H1 (cell line): ENCODE measurements around the gene DYNLRB2. TPM values are rescaled to one million over a fixed set of nuclear protein-coding genes. Genes with fewer than 3 reads are reported as not detected.

Source experiments
- CTCF ChIA-PET: fragments of 300-600 bp; sonication (Branson Sonifier 250); formaldehyde crosslinking; loops from one replicate; lab custom pipeline; 2021; ENCODE audit not compliant: partially characterized antibody; lab: Charles Lee
- POLR2A ChIA-PET: fragments of 300-600 bp; sonication (Branson Sonifier 250); formaldehyde crosslinking; loops from one replicate; lab custom pipeline; 2021; ENCODE audit warnings: inconsistent platforms; ENCODE audit not compliant: partially characterized antibody; lab: Charles Lee
- DNase-seq, 2 experiments: peaks; one replicate each; pipeline versions ENCODE4 v3.0.0 to v3.0.0-alpha.2; 2010 to 2022; ENCODE audit warnings: low spot score in 2 of 2, low read depth in 1 of 2, mixed read lengths in 1 of 2
- FAIRE-seq: peaks from 2 replicates; lab custom pipeline; 2011; peaks lifted over from hg19 to GRCh38; lab: Jason Lieb, UNC
- H2AFZ ChIP-seq: 2 replicates; pipeline ENCODE4 v1.8.1; 2012; ENCODE audit warnings: low read length, inconsistent platforms
- H2AK5ac ChIP-seq: 2 replicates; pipeline ENCODE4 v1.6.1; 2013; ENCODE audit warnings: low read depth, low read length
- H2BK120ac ChIP-seq: replicated peaks from 2 replicates; pipeline ENCODE3; 2013; ENCODE audit warnings: low read depth, low read length, inconsistent platforms
- H2BK12ac ChIP-seq: 2 replicates; pipeline ENCODE4 v1.6.1; 2013; ENCODE audit warnings: low read depth, low read length
- H2BK15ac ChIP-seq: 2 replicates; pipeline ENCODE4 v1.6.1; 2013; ENCODE audit warnings: low read length
- H2BK20ac ChIP-seq: 2 replicates; pipeline ENCODE4 v1.6.1; 2013; ENCODE audit warnings: low read length
- H2BK5ac ChIP-seq: 2 replicates; pipeline ENCODE4 v1.6.1; 2013; ENCODE audit warnings: low read depth, low read length
- H3K14ac ChIP-seq: 2 replicates; pipeline ENCODE4 v1.6.1; 2013; ENCODE audit warnings: inconsistent platforms; ENCODE audit not compliant: insufficient read length
- H3K18ac ChIP-seq: 2 replicates; pipeline ENCODE4 v1.6.1; 2013; ENCODE audit warnings: low read length; ENCODE audit errors: extremely low read depth
- H3K23ac ChIP-seq: 2 replicates; pipeline ENCODE4 v1.6.1; 2013; ENCODE audit warnings: inconsistent platforms; ENCODE audit not compliant: insufficient read length
- H3K23me2 ChIP-seq: 2 replicates; pipeline ENCODE4 v1.6.1; 2013; ENCODE audit warnings: low read depth, low read length
- H3K27ac ChIP-seq: 2 replicates; pipeline ENCODE4 v1.6.1; 2011; ENCODE audit warnings: low read depth, low read length, inconsistent platforms
- H3K27me3 ChIP-seq, 4 experiments: replicated peaks in 1 of 4; 1 replicate in 1 of 4; 2 replicates in 3 of 4; pipeline versions ENCODE4 v1.6.1 to v1.8.1; 2011 to 2013; ENCODE audit warnings: low read length in 3 of 4, mild to moderate bottlenecking in 3 of 4, inconsistent platforms in 2 of 4, mixed read lengths in 2 of 4, moderate library complexity in 1 of 4; ENCODE audit not compliant: control insufficient read depth in 3 of 4, insufficient read depth in 3 of 4; ENCODE audit errors: extremely low read depth in 1 of 4
- H3K36me3 ChIP-seq, 4 experiments: 2 replicates each; pipeline versions ENCODE4 v1.6.1 to v1.8.1; 2011 to 2013; ENCODE audit warnings: mild to moderate bottlenecking in 4 of 4, low read length in 3 of 4, moderate library complexity in 2 of 4, control low read depth in 1 of 4, inconsistent platforms in 1 of 4; ENCODE audit not compliant: insufficient read depth in 4 of 4, control insufficient read depth in 2 of 4
- H3K4ac ChIP-seq: replicated peaks from 2 replicates; pipeline ENCODE3; 2013; ENCODE audit warnings: low read length, low read depth, mixed read lengths, inconsistent platforms; ENCODE audit not compliant: insufficient read length
- H3K4me1 ChIP-seq, 4 experiments: replicated peaks in 1 of 4; 1 replicate in 1 of 4; 2 replicates in 3 of 4; pipeline versions ENCODE4 v1.6.1 to v1.8.1; 2011 to 2013; ENCODE audit warnings: low read length in 3 of 4, inconsistent platforms in 2 of 4, mixed read lengths in 1 of 4; ENCODE audit not compliant: insufficient read depth in 4 of 4, control insufficient read depth in 3 of 4
- H3K4me2 ChIP-seq, 2 experiments: 2 replicates each; pipeline versions ENCODE4 v1.6.1 to v1.8.1; 2011 to 2013; ENCODE audit warnings: low read depth in 2 of 2, low read length in 2 of 2, control low read depth in 1 of 2, inconsistent platforms in 1 of 2, mild to moderate bottlenecking in 1 of 2; ENCODE audit not compliant: insufficient read depth in 1 of 2
- H3K4me3 ChIP-seq, 4 experiments: fragments of 200-600, 300-600 bp in 1 of 4; sonication (generic), shearing (Covaris generic), sonication (Bioruptor Twin) in 1 of 4; 2 replicates each; pipeline versions ENCODE4 v1.5.1 to v1.8.1; 2011 to 2016; ENCODE audit warnings: low read length in 4 of 4, low read depth in 3 of 4, control low read depth in 2 of 4, inconsistent platforms in 2 of 4, mild to moderate bottlenecking in 2 of 4, mixed read lengths in 1 of 4, moderate library complexity in 1 of 4; ENCODE audit not compliant: insufficient read depth in 2 of 4; ENCODE audit errors: extremely low read depth in 1 of 4
- H3K56ac ChIP-seq: replicated peaks from 2 replicates; pipeline ENCODE3; 2013; ENCODE audit warnings: low read depth, mild to moderate bottlenecking, mixed read lengths, low read length, inconsistent platforms; ENCODE audit not compliant: insufficient read length
- H3K79me1 ChIP-seq: 2 replicates; pipeline ENCODE4 v1.6.1; 2013; ENCODE audit warnings: low read depth, low read length, control low read depth
- H3K79me2 ChIP-seq, 2 experiments: 2 replicates each; pipeline versions ENCODE4 v1.6.1 to v1.8.1; 2012 to 2013; ENCODE audit warnings: low read length in 2 of 2, mild to moderate bottlenecking in 2 of 2, inconsistent platforms in 1 of 2; ENCODE audit not compliant: insufficient read depth in 2 of 2, control insufficient read depth in 1 of 2
- H3K9ac ChIP-seq, 4 experiments: replicated peaks in 1 of 4; 1 replicate in 1 of 4; 2 replicates in 3 of 4; pipeline versions ENCODE4 v1.6.1 to v1.8.1; 2011 to 2013; ENCODE audit warnings: low read depth in 3 of 4, low read length in 3 of 4, control low read depth in 2 of 4, mild to moderate bottlenecking in 2 of 4, moderate library complexity in 2 of 4, inconsistent platforms in 1 of 4; ENCODE audit errors: extremely low read depth in 1 of 4
- H3K9me3 ChIP-seq, 2 experiments: 2 replicates each; pipeline versions ENCODE4 v1.6.1 to v1.8.1; 2012 to 2013; ENCODE audit warnings: mild to moderate bottlenecking in 2 of 2, moderate library complexity in 2 of 2, control low read depth in 1 of 2, inconsistent platforms in 1 of 2, low read depth in 1 of 2, low read length in 1 of 2, mixed read lengths in 1 of 2; ENCODE audit not compliant: insufficient read depth in 2 of 2
- H4K20me1 ChIP-seq, 2 experiments: replicated peaks in 1 of 2; 2 replicates each; pipeline versions ENCODE3 to v1.8.1; 2011 to 2013; ENCODE audit warnings: inconsistent platforms in 2 of 2, low read length in 2 of 2, mild to moderate bottlenecking in 1 of 2; ENCODE audit not compliant: insufficient read depth in 2 of 2, control insufficient read depth in 1 of 2
- H4K5ac ChIP-seq: 2 replicates; pipeline ENCODE4 v1.6.1; 2013; ENCODE audit warnings: low read length, low read depth, mixed read lengths, inconsistent platforms; ENCODE audit not compliant: insufficient read length
- H4K8ac ChIP-seq: 2 replicates; pipeline ENCODE4 v1.8.0; 2013; ENCODE audit warnings: mild to moderate bottlenecking, moderate library complexity, low read length, inconsistent platforms; ENCODE audit not compliant: insufficient read depth; ENCODE audit errors: extremely low read depth
- H4K91ac ChIP-seq: replicated peaks from 2 replicates; pipeline ENCODE3; 2013; ENCODE audit warnings: low read length, mixed read lengths, inconsistent platforms; ENCODE audit not compliant: insufficient read length
- EZH2 ChIP-seq: fragments of 200-600 bp; sonication (generic); IDR thresholded peaks from 2 replicates; pipeline ENCODE4 v1.7.1; 2012; ENCODE audit warnings: low read depth, mild to moderate bottlenecking, moderate library complexity, low read length, inconsistent platforms; ENCODE audit not compliant: severe bottlenecking
- WGBS, 2 experiments: shearing (Covaris generic) in 1 of 2; methylation state at CpG; one replicate each; pipeline versions ENCODE4 v1.1.6 to v1.1.7; 2013 to 2015; ENCODE audit warnings: low lambda C conversion rate in 2 of 2, mixed read lengths in 2 of 2, inconsistent platforms in 1 of 2, low coverage in 1 of 2, missing lambda C conversion rate in 1 of 2; ENCODE audit not compliant: insufficient replicate concordance in 2 of 2, insufficient coverage in 1 of 2, insufficient read length in 1 of 2; ENCODE audit errors: extremely low coverage in 1 of 2, missing lambda C conversion rate in 1 of 2; 5-methylcytosine and 5-hydroxymethylcytosine counted together
- polyA plus RNA-seq, 7 experiments: library from polyadenylated mRNA; depleted of rRNA in 3 of 7; stranded (reverse) in 5 of 7; unstranded in 2 of 7; fragments of >200 nt in 5 of 7; fragments of 200-250 nt in 2 of 7; gene quantifications; 1 replicate in 5 of 7; 2 replicates in 1 of 7; 4 replicates in 1 of 7; pipeline versions ENCODE4 v1.2.1 to v1.2.3, GENCODE V29; 2011 to 2013; ENCODE audit warnings: missing spikeins in 2 of 7, mixed read lengths in 2 of 7
- total RNA-seq: library from RNA; stranded (reverse); fragmentation: NEBNext Ultra II Directional; extraction: Animal tissue kit (Norgen Biotek cat#: 25700); gene quantifications from 2 replicates; pipeline ENCODE4 v1.2.1, GENCODE V29; 2021
- TF ChIP-seq, protein P1 (sequence below): IDR thresholded peaks from 2 replicates; pipeline ENCODE4 v1.6.1; 2012; ENCODE audit warnings: low read length, inconsistent platforms
- TF ChIP-seq, protein P2 (sequence below), 3 experiments: IDR thresholded peaks; 1 replicate in 2 of 3; 2 replicates in 1 of 3; pipeline versions ENCODE4 v1.5.1 to v1.6.1; 2011; ENCODE audit warnings: low read length in 3 of 3, mild to moderate bottlenecking in 3 of 3, inconsistent platforms in 2 of 3, low read depth in 1 of 3, moderate library complexity in 1 of 3; ENCODE audit not compliant: insufficient read depth in 1 of 3; ENCODE audit errors: control extremely low read depth in 1 of 3

DYNLRB2 gene
- total and polyA plus RNA-seq, 2 of the 8 experiments (the other 6 are each of a cell fraction or from before 2014, with no cell fraction given) = not detected

DNA sequence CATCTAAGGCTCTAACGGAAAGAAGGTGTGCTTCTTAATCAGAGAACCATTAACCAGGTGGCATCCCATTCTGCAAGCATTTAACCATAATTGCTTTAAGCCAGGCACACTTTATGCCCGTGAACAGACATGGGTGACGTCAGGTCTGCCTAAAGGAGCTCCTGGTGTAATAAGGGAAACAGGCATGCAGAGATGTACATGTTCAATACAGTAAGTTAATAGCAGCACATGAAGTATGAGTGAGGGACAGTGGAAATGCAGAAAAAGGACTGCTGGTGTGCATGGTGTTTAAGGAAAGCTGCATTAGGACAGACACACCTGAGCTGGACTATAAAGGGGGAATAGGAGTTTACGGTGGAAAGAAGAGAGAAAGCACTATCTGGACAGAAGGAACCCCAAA is 18.6 kb downstream of the DYNLRB2 start:
- no peak overlapping the region for H4K91ac ChIP-seq
- H3K36me3 ChIP-seq = no peaks in the 10 kb centered on the region
- H3K9me3 ChIP-seq = peaks cover 24 to 38% of the 10 kb centered on the region in 2 experiments
- H3K18ac ChIP-seq = no peak overlapping the region
- no peaks in the 10 kb centered on the region for H3K27me3 ChIP-seq
- H2BK20ac ChIP-seq = no peak overlapping the region
- 73% methylated on average over 4 of the region's 4 CpGs; no CpG with 5 or more reads in 1 of the 2 experiments for WGBS, 2 experiments
- no peak overlapping the region for H3K23ac ChIP-seq
- no peak overlapping the region for H3K4me2 ChIP-seq
- H4K5ac ChIP-seq = no peak overlapping the region
- no peaks in the 10 kb centered on the region for H3K79me2 ChIP-seq
- no peaks in the 10 kb centered on the region for H3K4me1 ChIP-seq
- no peak overlapping the region for H3K14ac ChIP-seq
- no peaks in the 10 kb centered on the region for H3K79me1 ChIP-seq
- H2AFZ ChIP-seq = no peak overlapping the region
- DNase-seq = no peak
- H2BK120ac ChIP-seq = no peak overlapping the region
- H4K8ac ChIP-seq = no peak overlapping the region
- H3K4me3 ChIP-seq = no peak overlapping the region
- CTCF ChIA-PET = interaction anchor here (1.4 kb wide), 1 partner anchor 33 kb away, joined by 4 read pairs; no protein-coding TSS in a partner anchor
- H3K9ac ChIP-seq = no peak overlapping the region
- no peak overlapping the region for H3K56ac ChIP-seq
- H2BK12ac ChIP-seq = no peak overlapping the region
- H2BK5ac ChIP-seq = no peak overlapping the region
- no peak overlapping the region for H2BK15ac ChIP-seq
- H4K20me1 ChIP-seq = no peaks in the 10 kb centered on the region
- POLR2A ChIA-PET = no interaction called here
- no peak overlapping the region for H3K27ac ChIP-seq
- H3K4ac ChIP-seq = no peak overlapping the region
- FAIRE-seq = no peak
- no peaks in the 10 kb centered on the region for H3K23me2 ChIP-seq
- no peak overlapping the region for H2AK5ac ChIP-seq
- no peak for TF ChIP-seq EZH2
- TF ChIP-seq, protein P1, sequence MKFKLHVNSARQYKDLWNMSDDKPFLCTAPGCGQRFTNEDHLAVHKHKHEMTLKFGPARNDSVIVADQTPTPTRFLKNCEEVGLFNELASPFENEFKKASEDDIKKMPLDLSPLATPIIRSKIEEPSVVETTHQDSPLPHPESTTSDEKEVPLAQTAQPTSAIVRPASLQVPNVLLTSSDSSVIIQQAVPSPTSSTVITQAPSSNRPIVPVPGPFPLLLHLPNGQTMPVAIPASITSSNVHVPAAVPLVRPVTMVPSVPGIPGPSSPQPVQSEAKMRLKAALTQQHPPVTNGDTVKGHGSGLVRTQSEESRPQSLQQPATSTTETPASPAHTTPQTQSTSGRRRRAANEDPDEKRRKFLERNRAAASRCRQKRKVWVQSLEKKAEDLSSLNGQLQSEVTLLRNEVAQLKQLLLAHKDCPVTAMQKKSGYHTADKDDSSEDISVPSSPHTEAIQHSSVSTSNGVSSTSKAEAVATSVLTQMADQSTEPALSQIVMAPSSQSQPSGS = no peak
- TF ChIP-seq, protein P2, sequence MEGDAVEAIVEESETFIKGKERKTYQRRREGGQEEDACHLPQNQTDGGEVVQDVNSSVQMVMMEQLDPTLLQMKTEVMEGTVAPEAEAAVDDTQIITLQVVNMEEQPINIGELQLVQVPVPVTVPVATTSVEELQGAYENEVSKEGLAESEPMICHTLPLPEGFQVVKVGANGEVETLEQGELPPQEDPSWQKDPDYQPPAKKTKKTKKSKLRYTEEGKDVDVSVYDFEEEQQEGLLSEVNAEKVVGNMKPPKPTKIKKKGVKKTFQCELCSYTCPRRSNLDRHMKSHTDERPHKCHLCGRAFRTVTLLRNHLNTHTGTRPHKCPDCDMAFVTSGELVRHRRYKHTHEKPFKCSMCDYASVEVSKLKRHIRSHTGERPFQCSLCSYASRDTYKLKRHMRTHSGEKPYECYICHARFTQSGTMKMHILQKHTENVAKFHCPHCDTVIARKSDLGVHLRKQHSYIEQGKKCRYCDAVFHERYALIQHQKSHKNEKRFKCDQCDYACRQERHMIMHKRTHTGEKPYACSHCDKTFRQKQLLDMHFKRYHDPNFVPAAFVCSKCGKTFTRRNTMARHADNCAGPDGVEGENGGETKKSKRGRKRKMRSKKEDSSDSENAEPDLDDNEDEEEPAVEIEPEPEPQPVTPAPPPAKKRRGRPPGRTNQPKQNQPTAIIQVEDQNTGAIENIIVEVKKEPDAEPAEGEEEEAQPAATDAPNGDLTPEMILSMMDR (IDR thresholded peaks at IDR 0.05; ENCODE audit: control extremely low read depth in 1 of 3, insufficient read depth in 1 of 3, low read depth in 1 of 3, low read length in 3 of 3) = no peak
